Panc1 (cell line): ENCODE results near the gene PSME3IP1. TPM values are rescaled to one million over a fixed set of nuclear protein-coding genes. Genes with fewer than 3 reads are reported as not detected.
A peak's percentile ranks its signal among the peaks of the same experiment; 100 is the strongest.

ENCODE experiments used
- ATAC-seq: fragments of 200-7000 bp; cut with Tn5 transposase; 2 replicates; pipeline ENCODE4 v1.9.1; 2020; ENCODE audit warnings: mild to moderate bottlenecking, moderate library complexity
- BruUV-seq: library from RNA; stranded (reverse); fragments of 400-500 nt; replicated peaks from 2 replicates; lab custom pipeline; 2021; lab: Mats Ljungman, UMichigan
- CTCF ChIA-PET: fragments of 300-600 bp; sonication (Branson Sonifier 250); formaldehyde crosslinking; loops from one replicate; lab custom pipeline; 2022; ENCODE audit warnings: antibody characterized with exemption; lab: Charles Lee
- POLR2A ChIA-PET: fragments of 300-600 bp; sonication (Branson Sonifier 250); formaldehyde crosslinking; loops from one replicate; lab custom pipeline; 2022; ENCODE audit warnings: antibody characterized with exemption; lab: Charles Lee
- DNase-seq: peaks from one replicate; pipeline ENCODE4 v3.0.0-alpha.2; 2010; ENCODE audit warnings: low read depth, low spot score
- H3K27ac ChIP-seq: 2 replicates; pipeline ENCODE4 v1.5.1; 2011; ENCODE audit warnings: mild to moderate bottlenecking, low read length, inconsistent platforms
- H3K27me3 ChIP-seq: fragments of 200-500 bp; sonication (Bioruptor generic); 2 replicates; pipeline ENCODE4 v1.6.0; 2014; ENCODE audit warnings: low read length, inconsistent platforms; ENCODE audit not compliant: control insufficient read depth, insufficient read depth
- H3K36me3 ChIP-seq: fragments of 200-500 bp; sonication (Bioruptor generic); 2 replicates; pipeline ENCODE4 v1.5.1; 2014; ENCODE audit warnings: inconsistent platforms, mild to moderate bottlenecking, low read length, moderate library complexity; ENCODE audit not compliant: control insufficient read depth, insufficient read depth
- H3K4me1 ChIP-seq: 2 replicates; pipeline ENCODE4 v1.5.1; 2011; ENCODE audit warnings: inconsistent platforms, mild to moderate bottlenecking, low read length, moderate library complexity; ENCODE audit not compliant: control insufficient read depth, insufficient read depth
- H3K4me3 ChIP-seq, 2 experiments: 2 replicates each; pipeline ENCODE4 v1.5.1; 2011 to 2012; ENCODE audit warnings: low read depth in 2 of 2, low read length in 2 of 2, mild to moderate bottlenecking in 2 of 2, inconsistent platforms in 1 of 2, moderate library complexity in 1 of 2
- H3K9me3 ChIP-seq: fragments of 200-500 bp; sonication (Bioruptor generic); 2 replicates; pipeline ENCODE4 v1.5.1; 2014; ENCODE audit warnings: low read depth, mild to moderate bottlenecking, inconsistent platforms, low read length, moderate library complexity; ENCODE audit not compliant: control insufficient read depth, insufficient read depth
- CTCF ChIP-seq: fragments of 450-650 bp; IDR thresholded peaks from 2 replicates; pipeline ENCODE4 v1.5.1; 2017; ENCODE audit warnings: mild to moderate bottlenecking
- POLR2AphosphoS5 ChIP-seq: IDR thresholded peaks from 2 replicates; pipeline ENCODE4 v1.6.1; 2012; ENCODE audit warnings: mild to moderate bottlenecking, low read depth, low read length, moderate library complexity
- REST ChIP-seq, 2 experiments: IDR thresholded peaks; 2 replicates each; pipeline ENCODE4 v1.6.1; 2011 to 2012; ENCODE audit warnings: low read depth in 2 of 2, control low read depth in 1 of 2, low read length in 1 of 2, mild to moderate bottlenecking in 1 of 2, moderate library complexity in 1 of 2; ENCODE audit not compliant: insufficient read depth in 1 of 2
- SIN3A ChIP-seq: IDR thresholded peaks from 2 replicates; pipeline ENCODE4 v1.6.1; 2012; ENCODE audit warnings: low read depth, mild to moderate bottlenecking, low read length, moderate library complexity, borderline replicate concordance; ENCODE audit not compliant: insufficient read depth
- TCF7L2 ChIP-seq: IDR thresholded peaks from 2 replicates; pipeline ENCODE4 v1.6.1; 2011; ENCODE audit warnings: mild to moderate bottlenecking, low read depth, low read length, inconsistent platforms
- in situ Hi-C: cut with HindIII; loops from 2 replicates; pipeline ENCODE4 v1.10.0; 2016; ENCODE audit warnings: low sequenced_read_pairs, low pct_unique_long_range_greater_than_20kb
- intact Hi-C: fragments of 100-400 bp; cut with micrococcal nuclease; formaldehyde crosslinking; loops from one replicate; pipeline ENCODE4 v1.10.0; 2022; ENCODE audit not compliant: unreplicated experiment
- total RNA-seq: library from RNA; stranded (reverse); gene quantifications from one replicate; pipeline ENCODE4 v1.2.1, GENCODE V29; 2021; ENCODE audit not compliant: unreplicated experiment

Gene PSME3IP1
- total RNA-seq, 1 experiment from 2014 or later: 67.6 TPM

- POLR2A ChIA-PET: interaction anchor here (0.6 kb wide), 2 partner anchors 44 to 263 kb away, joined by 3 to 5 read pairs; no protein-coding TSS in a partner anchor
- in situ Hi-C loops: no loop called here
- ATAC-seq: no peak
- CTCF ChIA-PET: interaction anchor here (0.6 kb wide), 1 partner anchor 13 kb away, joined by 4 read pairs; no protein-coding TSS in a partner anchor
- no peaks in the 10 kb centered on the region for H3K27me3 ChIP-seq
- intact Hi-C loops: no loop called here
- H3K27ac ChIP-seq: peak overlapping the region; percentile 39; the same call in 1 of the 2 replicates
- TF ChIP-seq REST (IDR thresholded peaks at IDR 0.05; ENCODE audit: insufficient read depth in 1 of 2, low read depth in 2 of 2, low read length in 1 of 2): no peak
- TF ChIP-seq POLR2AphosphoS5: no peak
- TF ChIP-seq CTCF: no peak
- TF ChIP-seq TCF7L2: no peak
- TF ChIP-seq SIN3A: no peak
- H3K9me3 ChIP-seq: no peaks in the 10 kb centered on the region
- no peaks in the 10 kb centered on the region; the same call in 1 of the 2 replicates for H3K36me3 ChIP-seq
- no peak for DNase-seq
- BruUV-seq: no TSS peak
- H3K4me3 ChIP-seq: no peak overlapping the region
- peaks cover 47% of the 10 kb centered on the region for H3K4me1 ChIP-seq
Measured at GRCh38 chr16:57192146-57192545, 6.3 kb upstream of the PSME3IP1 start.

DNA sequence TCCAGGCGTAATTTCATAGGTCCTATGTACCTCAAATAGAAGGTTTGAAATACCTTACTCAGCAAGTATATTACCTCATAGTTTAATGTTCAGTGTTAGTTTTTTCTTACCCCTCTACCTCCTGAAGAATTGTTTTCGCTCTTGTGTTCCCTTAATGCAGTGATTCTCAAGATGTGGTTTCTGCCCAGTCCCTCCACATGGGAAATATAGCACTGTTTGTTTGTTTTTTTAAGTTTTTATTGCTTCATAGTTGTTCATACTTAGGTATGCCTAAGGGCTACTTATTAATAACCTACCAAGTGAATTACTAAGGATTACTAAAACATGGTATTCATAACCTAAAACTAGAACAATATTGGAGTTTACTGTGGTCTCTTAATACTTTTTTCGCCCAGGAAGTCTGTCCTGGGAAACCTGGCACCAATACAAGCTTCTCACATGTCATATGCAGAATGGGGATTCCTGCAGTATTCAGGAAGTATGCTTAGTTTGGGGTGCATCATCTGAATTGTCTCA, 5.3 kb upstream of the PSME3IP1 start:
- H3K27me3 ChIP-seq: no peaks in the 10 kb centered on the region
- H3K4me1 ChIP-seq: peaks cover 40% of the 10 kb centered on the region
- no peaks in the 10 kb centered on the region; the same call in none of the 2 replicates for H3K36me3 ChIP-seq
- H3K9me3 ChIP-seq: no peaks in the 10 kb centered on the region
- peak overlapping the region; percentile 59; the same call in 1 of the 2 replicates for H3K27ac ChIP-seq
- CTCF ChIA-PET: no interaction called here
- no peak for ATAC-seq
- BruUV-seq: no TSS peak
- POLR2A ChIA-PET: no interaction called here
- DNase-seq: no peak
- TF ChIP-seq POLR2AphosphoS5 (no peak), TCF7L2 (no peak), REST (IDR thresholded peaks at IDR 0.05; ENCODE audit: insufficient read depth in 1 of 2, low read depth in 2 of 2, low read length in 1 of 2) (no peak), CTCF (no peak)
- in situ Hi-C loops (no loop called here), intact Hi-C loops (no loop called here)
- H3K4me3 ChIP-seq: peak overlapping the region in 1 of 2 experiments; percentile 11; a peak in 1 of 4 replicates
